Neural progenitor cell (in vitro differentiated cells): ENCODE measurements around the gene PLBD1. TPM values are rescaled to one million over a fixed set of nuclear protein-coding genes. Genes with fewer than 3 reads are reported as not detected.

Source experiments
- DNase-seq: peaks from one replicate; pipeline ENCODE4 v3.0.0-alpha.2; 2016; ENCODE audit warnings: low spot score
- H2AFZ ChIP-seq: fragments of 200-600 bp; sonication (generic); replicated peaks from 2 replicates; pipeline ENCODE4 v1.6.1; 2016; ENCODE audit warnings: antibody characterized with exemption
- H3F3A ChIP-seq: fragments of 200-600 bp; sonication (generic); 2 replicates; pipeline ENCODE4 v1.6.1; 2016; ENCODE audit warnings: antibody characterized with exemption, low read depth
- H3K27ac ChIP-seq: fragments of 200-600 bp; sonication (generic); 2 replicates; pipeline ENCODE4 v1.5.1; 2016; ENCODE audit warnings: mild to moderate bottlenecking
- H3K27me3 ChIP-seq: fragments of 200-600 bp; sonication (generic); 2 replicates; pipeline ENCODE4 v1.6.1; 2016; ENCODE audit warnings: mild to moderate bottlenecking, moderate library complexity
- H3K36me3 ChIP-seq: fragments of 200-600 bp; sonication (generic); 2 replicates; pipeline ENCODE4 v1.5.1; 2016
- H3K4me1 ChIP-seq: fragments of 200-600 bp; sonication (generic); 2 replicates; pipeline ENCODE4 v1.6.1; 2016; ENCODE audit warnings: mixed run types
- H3K4me2 ChIP-seq: fragments of 200-600 bp; sonication (generic); 2 replicates; pipeline ENCODE4 v1.6.1; 2016
- H3K4me3 ChIP-seq: fragments of 200-600 bp; sonication (generic); 2 replicates; pipeline ENCODE4 v1.5.1; 2016
- H3K79me2 ChIP-seq: fragments of 200-600 bp; sonication (generic); 2 replicates; pipeline ENCODE4 v1.6.1; 2016; ENCODE audit warnings: low read depth
- H3K9ac ChIP-seq: fragments of 200-600 bp; sonication (generic); 2 replicates; pipeline ENCODE4 v1.6.1; 2016
- H3K9me3 ChIP-seq: fragments of 200-600 bp; sonication (generic); 2 replicates; pipeline ENCODE4 v1.5.1; 2016; ENCODE audit warnings: low read depth
- H4K20me1 ChIP-seq: fragments of 200-600 bp; sonication (generic); 2 replicates; pipeline ENCODE4 v1.6.1; 2016; ENCODE audit warnings: low read depth
- H3K27ac Mint-ChIP-seq: 3 replicates; pipeline ENCODE4 v1.8.0; 2021; ENCODE audit warnings: mixed read lengths
- H3K27me3 Mint-ChIP-seq: 2 replicates; pipeline ENCODE4 v1.8.0; 2022; ENCODE audit warnings: low read depth, mild to moderate bottlenecking, inconsistent platforms, moderate library complexity, mixed read lengths; ENCODE audit not compliant: insufficient read depth
- H3K36me3 Mint-ChIP-seq: 3 replicates; pipeline ENCODE4 v1.8.0; 2021; ENCODE audit warnings: mixed read lengths
- H3K4me1 Mint-ChIP-seq: 3 replicates; pipeline ENCODE4 v1.8.0; 2021; ENCODE audit warnings: mixed read lengths
- H3K4me3 Mint-ChIP-seq: 3 replicates; pipeline ENCODE4 v1.8.0; 2021; ENCODE audit warnings: mild to moderate bottlenecking, moderate library complexity, mixed read lengths
- H3K9me3 Mint-ChIP-seq: 3 replicates; pipeline ENCODE4 v1.8.0; 2020; ENCODE audit warnings: mixed read lengths
- EZH2 ChIP-seq: fragments of 200-600 bp; sonication (generic); IDR thresholded peaks from 2 replicates; pipeline ENCODE4 v1.6.1; 2017; ENCODE audit warnings: antibody characterized with exemption, mild to moderate bottlenecking, moderate library complexity
- EZH2phosphoT487 ChIP-seq: fragments of 200-600 bp; sonication (generic); IDR thresholded peaks from 2 replicates; pipeline ENCODE4 v1.6.1; 2017; ENCODE audit warnings: antibody characterized with exemption
- total RNA-seq: library from RNA; depleted of rRNA; stranded (reverse); fragments of >200 nt; gene quantifications from 2 replicates; pipeline ENCODE4 v1.2.3, GENCODE V29; 2015; ENCODE audit warnings: low replicate concordance
- TF ChIP-seq, protein P1 (sequence below): fragments of 200-600 bp; sonication (generic); IDR thresholded peaks from 2 replicates; pipeline ENCODE4 v1.5.1; 2017; ENCODE audit warnings: antibody characterized with exemption, mild to moderate bottlenecking

PLBD1 gene
- total RNA-seq, 1 donor from 2014 or later = 5.4 TPM

DNA sequence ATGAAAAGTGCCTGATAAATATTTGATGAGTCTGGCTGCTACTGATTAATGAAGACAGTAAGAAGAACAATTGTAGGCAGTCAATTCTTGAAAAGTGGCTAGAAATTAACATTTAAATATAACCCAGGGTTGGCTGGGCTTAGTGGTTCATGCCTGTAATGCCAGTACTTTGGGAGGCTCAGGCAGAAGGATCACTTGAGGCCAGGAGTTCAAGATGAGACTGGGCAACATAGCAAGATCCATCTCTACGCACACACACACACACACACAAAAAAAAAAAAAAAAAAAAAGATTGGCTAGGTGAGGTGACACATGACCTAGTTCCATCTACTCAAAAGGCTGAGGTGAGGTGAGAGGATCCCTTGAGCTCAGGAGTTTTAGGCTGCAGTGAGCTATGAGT, 7.9 kb upstream of the PLBD1 start:
- H3K79me2 ChIP-seq = no peaks in the 10 kb centered on the region
- no peak overlapping the region for H3K9ac ChIP-seq
- H3K4me1 ChIP-seq = no peaks in the 10 kb centered on the region
- no peaks in the 10 kb centered on the region for H3K9me3 ChIP-seq
- Mint-ChIP-seq H3K4me3 (no peak overlapping the region), H3K36me3 (no peaks in the 10 kb centered on the region), H3K9me3 (peaks cover 2% of the 10 kb centered on the region), H3K27me3 (peaks cover 5% of the 10 kb centered on the region), H3K27ac (no peak overlapping the region), H3K4me1 (no peaks in the 10 kb centered on the region)
- H3K4me3 ChIP-seq = no peak overlapping the region
- H3K27ac ChIP-seq = no peak overlapping the region
- H3K36me3 ChIP-seq = no peaks in the 10 kb centered on the region
- H3K4me2 ChIP-seq = no peak overlapping the region
- no peaks in the 10 kb centered on the region for H3K27me3 ChIP-seq
- TF ChIP-seq EZH2phosphoT487 = no peak
- TF ChIP-seq EZH2 = no peak
- TF ChIP-seq, protein P1, sequence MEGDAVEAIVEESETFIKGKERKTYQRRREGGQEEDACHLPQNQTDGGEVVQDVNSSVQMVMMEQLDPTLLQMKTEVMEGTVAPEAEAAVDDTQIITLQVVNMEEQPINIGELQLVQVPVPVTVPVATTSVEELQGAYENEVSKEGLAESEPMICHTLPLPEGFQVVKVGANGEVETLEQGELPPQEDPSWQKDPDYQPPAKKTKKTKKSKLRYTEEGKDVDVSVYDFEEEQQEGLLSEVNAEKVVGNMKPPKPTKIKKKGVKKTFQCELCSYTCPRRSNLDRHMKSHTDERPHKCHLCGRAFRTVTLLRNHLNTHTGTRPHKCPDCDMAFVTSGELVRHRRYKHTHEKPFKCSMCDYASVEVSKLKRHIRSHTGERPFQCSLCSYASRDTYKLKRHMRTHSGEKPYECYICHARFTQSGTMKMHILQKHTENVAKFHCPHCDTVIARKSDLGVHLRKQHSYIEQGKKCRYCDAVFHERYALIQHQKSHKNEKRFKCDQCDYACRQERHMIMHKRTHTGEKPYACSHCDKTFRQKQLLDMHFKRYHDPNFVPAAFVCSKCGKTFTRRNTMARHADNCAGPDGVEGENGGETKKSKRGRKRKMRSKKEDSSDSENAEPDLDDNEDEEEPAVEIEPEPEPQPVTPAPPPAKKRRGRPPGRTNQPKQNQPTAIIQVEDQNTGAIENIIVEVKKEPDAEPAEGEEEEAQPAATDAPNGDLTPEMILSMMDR = no peak
- no peak for DNase-seq
- H3F3A ChIP-seq = no peaks in the 10 kb centered on the region
- no peak overlapping the region for H2AFZ ChIP-seq
- H4K20me1 ChIP-seq = no peaks in the 10 kb centered on the region

DNA sequence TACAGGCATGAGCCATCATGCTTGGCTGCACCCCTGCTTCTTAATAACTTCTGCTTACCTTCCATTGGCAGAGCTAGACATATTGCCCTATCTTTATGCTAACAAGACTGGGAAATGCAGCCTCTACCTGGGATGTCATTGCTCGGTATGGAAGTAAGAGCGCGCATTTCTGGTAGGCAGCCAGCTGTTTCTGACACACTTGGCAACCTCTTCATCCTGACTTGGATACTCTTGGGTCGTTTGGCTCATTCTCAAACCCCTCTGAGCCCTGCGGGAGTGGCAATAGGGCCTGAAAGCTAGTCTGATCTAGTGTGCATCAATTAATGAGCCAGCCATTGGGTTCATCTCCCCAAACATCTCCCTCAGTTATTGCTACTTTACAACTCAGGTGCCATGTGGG, 5.4 kb upstream of the PLBD1 start:
- Mint-ChIP-seq H3K36me3 (no peaks in the 10 kb centered on the region), H3K27ac (no peak overlapping the region), H3K9me3 (no peaks in the 10 kb centered on the region), H3K4me3 (no peak overlapping the region), H3K4me1 (peaks cover 3% of the 10 kb centered on the region), H3K27me3 (peaks cover 8% of the 10 kb centered on the region)
- no peaks in the 10 kb centered on the region for H4K20me1 ChIP-seq
- DNase-seq = no peak
- H3K27ac ChIP-seq = no peak overlapping the region
- TF ChIP-seq, protein P1 = no peak
- no peak for TF ChIP-seq EZH2phosphoT487
- no peak overlapping the region for H3K9ac ChIP-seq
- H3K36me3 ChIP-seq = no peaks in the 10 kb centered on the region
- no peak overlapping the region for H3K4me3 ChIP-seq
- H3K4me1 ChIP-seq = no peaks in the 10 kb centered on the region
- H3F3A ChIP-seq = no peaks in the 10 kb centered on the region
- no peaks in the 10 kb centered on the region for H3K79me2 ChIP-seq
- H3K27me3 ChIP-seq = peaks cover 16% of the 10 kb centered on the region
- H3K4me2 ChIP-seq = no peak overlapping the region
- no peak overlapping the region for H2AFZ ChIP-seq
- H3K9me3 ChIP-seq = no peaks in the 10 kb centered on the region

DNA sequence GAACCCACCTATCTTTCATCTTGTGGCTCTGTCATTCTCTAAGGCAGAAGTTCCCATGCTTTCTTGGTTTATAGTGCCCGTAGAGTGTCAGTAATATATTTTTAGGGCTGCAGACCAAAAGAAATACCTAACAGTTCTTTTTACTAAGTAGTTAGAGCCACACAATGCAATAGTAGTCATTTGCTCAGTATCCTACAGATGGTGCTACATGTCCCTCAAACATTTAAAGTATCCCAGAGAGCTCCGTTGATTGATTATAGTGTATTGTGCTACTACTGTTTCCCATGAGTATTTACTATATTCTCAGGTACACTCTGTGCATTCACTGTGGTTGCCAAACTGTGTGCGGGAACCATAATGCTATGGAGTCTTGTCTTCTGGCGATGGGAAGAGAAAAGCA, 4.7 kb upstream of the PLBD1 start:
- no peak overlapping the region for H3K27ac ChIP-seq
- H3K79me2 ChIP-seq = no peaks in the 10 kb centered on the region
- H2AFZ ChIP-seq = no peak overlapping the region
- peaks cover 5% of the 10 kb centered on the region for H3K4me1 Mint-ChIP-seq
- no peaks in the 10 kb centered on the region for H3K4me1 ChIP-seq
- peaks cover 23% of the 10 kb centered on the region for H3K27me3 ChIP-seq
- no peaks in the 10 kb centered on the region for H3K9me3 ChIP-seq
- H4K20me1 ChIP-seq = no peaks in the 10 kb centered on the region
- H3K27ac Mint-ChIP-seq = no peak overlapping the region
- no peaks in the 10 kb centered on the region for H3K36me3 Mint-ChIP-seq
- H3K27me3 Mint-ChIP-seq = peaks cover 9% of the 10 kb centered on the region
- H3K9me3 Mint-ChIP-seq = no peaks in the 10 kb centered on the region
- no peak overlapping the region for H3K9ac ChIP-seq
- H3K4me3 ChIP-seq = no peak overlapping the region
- H3K4me2 ChIP-seq = no peak overlapping the region
- TF ChIP-seq EZH2phosphoT487 = no peak
- TF ChIP-seq, protein P1 = no peak
- TF ChIP-seq EZH2 = no peak
- no peaks in the 10 kb centered on the region for H3K36me3 ChIP-seq
- DNase-seq = no peak
- H3F3A ChIP-seq = no peaks in the 10 kb centered on the region
- no peak overlapping the region for H3K4me3 Mint-ChIP-seq

DNA sequence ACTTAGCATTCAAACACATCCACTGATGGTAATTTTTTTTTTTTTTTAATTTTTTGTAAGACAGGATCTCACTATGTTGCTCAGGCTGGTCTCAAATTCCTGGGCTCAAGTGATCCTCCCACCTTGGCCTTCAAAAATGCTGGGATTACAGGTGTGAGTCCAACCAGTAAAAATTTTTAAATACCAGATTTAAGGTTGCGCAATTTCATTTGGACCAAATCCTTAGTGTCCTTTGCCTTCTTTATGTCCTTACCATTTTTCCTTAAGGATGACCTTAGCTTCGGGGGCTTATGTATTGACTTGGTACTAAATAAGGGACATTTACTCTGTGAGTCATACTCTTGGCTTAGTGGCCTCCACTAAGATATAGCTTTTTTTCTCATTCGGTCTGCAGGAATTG, 4.1 kb upstream of the PLBD1 start:
- H3K9ac ChIP-seq = no peak overlapping the region
- Mint-ChIP-seq H3K9me3 (no peaks in the 10 kb centered on the region), H3K27me3 (peaks cover 9% of the 10 kb centered on the region), H3K27ac (no peak overlapping the region), H3K4me3 (no peak overlapping the region), H3K4me1 (peaks cover 5% of the 10 kb centered on the region), H3K36me3 (no peaks in the 10 kb centered on the region)
- no peak overlapping the region for H2AFZ ChIP-seq
- H3K4me3 ChIP-seq = no peak overlapping the region
- no peaks in the 10 kb centered on the region for H3K36me3 ChIP-seq
- no peak for TF ChIP-seq EZH2phosphoT487
- TF ChIP-seq EZH2 = no peak
- TF ChIP-seq, protein P1 = no peak
- no peaks in the 10 kb centered on the region for H3K4me1 ChIP-seq
- H3K27me3 ChIP-seq = peaks cover 29% of the 10 kb centered on the region
- no peaks in the 10 kb centered on the region for H4K20me1 ChIP-seq
- H3K9me3 ChIP-seq = no peaks in the 10 kb centered on the region
- no peak for DNase-seq
- no peak overlapping the region for H3K4me2 ChIP-seq
- no peak overlapping the region for H3K27ac ChIP-seq
- no peaks in the 10 kb centered on the region for H3F3A ChIP-seq
- no peaks in the 10 kb centered on the region for H3K79me2 ChIP-seq
